DND-41 (cell line): ENCODE results near the gene SYNE3.

Source experiments
- ATAC-seq: fragments of 200-7000 bp; cut with Tn5 transposase; 3 replicates; pipeline ENCODE4 v1.9.1; 2021; ENCODE audit warnings: low read depth; ENCODE audit not compliant: insufficient read depth
- DNase-seq: peaks from one replicate; pipeline ENCODE4 v3.0.0-alpha.2; 2020
- H2AFZ ChIP-seq: 2 replicates; pipeline ENCODE4 v1.6.0; 2012; ENCODE audit warnings: low read depth, low read length
- H3K27ac ChIP-seq: 2 replicates; pipeline ENCODE4 v1.5.1; 2012; ENCODE audit warnings: low read length, inconsistent platforms
- H3K27me3 ChIP-seq: fragments of 200-600 bp; sonication (generic); 2 replicates; pipeline ENCODE4 v1.6.0; 2012; ENCODE audit warnings: low read length, mild to moderate bottlenecking, inconsistent platforms; ENCODE audit not compliant: insufficient read depth, poor library complexity
- H3K36me3 ChIP-seq: 2 replicates; pipeline ENCODE4 v1.5.1; 2012; ENCODE audit warnings: low read length, inconsistent platforms; ENCODE audit not compliant: insufficient read depth
- H3K4me1 ChIP-seq: 2 replicates; pipeline ENCODE4 v1.5.1; 2012; ENCODE audit warnings: mild to moderate bottlenecking, low read length; ENCODE audit not compliant: insufficient read depth
- H3K4me2 ChIP-seq: 2 replicates; pipeline ENCODE4 v1.6.0; 2012; ENCODE audit warnings: mild to moderate bottlenecking, moderate library complexity, low read length, inconsistent platforms; ENCODE audit not compliant: insufficient read depth
- H3K4me3 ChIP-seq, 2 experiments: fragments of 200-600 bp in 1 of 2; shearing (Covaris generic) in 1 of 2; 2 replicates each; pipeline ENCODE4 v1.5.1; 2012 to 2016; ENCODE audit warnings: inconsistent platforms in 2 of 2, low read length in 2 of 2, mild to moderate bottlenecking in 2 of 2, low read depth in 1 of 2, moderate library complexity in 1 of 2
- H3K79me2 ChIP-seq: 2 replicates; pipeline ENCODE4 v1.6.0; 2012; ENCODE audit warnings: low read length, inconsistent platforms; ENCODE audit not compliant: insufficient read depth
- H3K9ac ChIP-seq: 2 replicates; pipeline ENCODE4 v1.6.0; 2012; ENCODE audit warnings: low read depth, mild to moderate bottlenecking, inconsistent platforms, low read length, moderate library complexity
- H3K9me3 ChIP-seq: 2 replicates; pipeline ENCODE4 v1.5.1; 2012; ENCODE audit warnings: low read length, moderate library complexity, mild to moderate bottlenecking, inconsistent platforms; ENCODE audit not compliant: insufficient read depth, severe bottlenecking
- H4K20me1 ChIP-seq: 2 replicates; pipeline ENCODE4 v1.6.0; 2012; ENCODE audit warnings: low read length; ENCODE audit not compliant: insufficient read depth
- EZH2 ChIP-seq: IDR thresholded peaks from 3 replicates; pipeline ENCODE4 v1.6.1; 2012; ENCODE audit warnings: borderline replicate concordance, low read depth, mild to moderate bottlenecking, moderate library complexity, low read length, inconsistent platforms; ENCODE audit not compliant: severe bottlenecking
- TF ChIP-seq, protein P1 (sequence below): IDR thresholded peaks from 2 replicates; pipeline ENCODE4 v1.5.1; 2012; ENCODE audit warnings: borderline replicate concordance, low read length, moderate library complexity, mild to moderate bottlenecking; ENCODE audit not compliant: poor library complexity, severe bottlenecking; ENCODE audit errors: extremely low read depth

The SYNE3 gene

DNA sequence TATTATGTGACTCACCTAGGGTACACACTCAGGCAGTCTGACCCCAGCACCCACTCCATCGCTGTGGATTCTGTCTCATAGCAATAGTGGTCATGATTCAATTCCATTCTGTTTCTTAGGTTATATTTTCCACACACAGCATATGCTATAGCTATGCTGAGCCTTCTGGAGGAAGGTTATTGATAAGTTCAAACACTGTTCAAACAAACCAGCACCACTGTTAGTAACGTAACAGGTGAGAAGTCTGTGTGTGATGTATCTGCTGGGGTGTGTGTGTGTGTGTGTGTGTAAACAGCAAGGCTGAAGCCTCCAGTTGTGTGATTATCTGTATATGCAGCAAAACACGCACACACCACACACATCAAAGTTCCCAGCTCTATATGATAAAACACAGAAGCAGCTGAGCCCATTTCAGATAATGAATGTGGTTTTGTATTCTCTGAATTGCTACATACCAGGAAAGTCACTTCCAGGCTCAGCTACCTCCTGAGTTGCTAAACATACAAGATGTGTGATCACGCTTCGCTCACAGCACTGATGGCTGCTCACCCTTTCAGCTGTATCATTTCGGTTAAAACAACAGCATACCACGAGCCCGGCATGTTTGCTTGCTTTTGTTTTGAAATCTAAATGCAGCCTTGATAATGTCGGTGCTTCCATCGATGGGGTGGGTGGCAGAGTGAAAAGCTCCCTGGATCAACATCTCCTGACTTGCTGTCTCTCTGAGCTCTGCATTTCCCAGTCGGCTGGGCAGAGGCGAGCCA, 6.8 kb upstream of the SYNE3 start:
- DNase-seq (peak; percentile 49), ATAC-seq (peak; percentile 50)
- Histone ChIP-seq H3K27ac (peak overlapping the region; percentile 68), H3K4me1 (peaks cover 36% of the 10 kb centered on the region), H3K27me3 (no peaks in the 10 kb centered on the region), H3K9me3 (no peaks in the 10 kb centered on the region), H3K4me2 (peak overlapping the region; percentile 40; the same call in 1 of the 2 replicates), H3K9ac (peak overlapping the region; percentile 25), H2AFZ (peak overlapping the region; percentile 31; the same call in 1 of the 2 replicates), H3K36me3 (no peaks in the 10 kb centered on the region), H3K4me3 (peak overlapping the region in 1 of 2 experiments; percentile 26; a peak in 1 of 4 replicates), H4K20me1 (peaks cover 4% of the 10 kb centered on the region; the same call in 1 of the 2 replicates), H3K79me2 (no peaks in the 10 kb centered on the region)
- no peak for TF ChIP-seq EZH2

DNA sequence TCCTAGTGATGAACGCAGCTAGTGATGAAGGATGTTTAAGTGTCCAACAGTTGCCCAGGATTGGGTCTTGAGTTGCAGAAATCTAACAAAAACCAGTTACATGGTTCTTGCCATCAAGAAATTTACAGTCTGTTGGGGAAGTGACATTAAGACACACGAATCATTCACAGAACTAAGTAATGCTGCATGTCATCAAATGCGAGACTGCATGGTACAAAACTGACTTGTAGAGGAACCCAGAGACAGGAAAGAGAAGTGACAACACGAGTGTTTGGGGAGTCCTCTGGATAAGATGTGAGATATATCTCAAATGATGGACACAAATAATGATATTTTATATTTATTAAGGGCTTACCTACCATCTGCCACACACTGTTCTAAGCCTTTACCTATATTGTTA, 6.1 kb upstream of the SYNE3 start:
- Histone ChIP-seq H4K20me1 (peaks cover 4% of the 10 kb centered on the region; the same call in 1 of the 2 replicates), H3K4me1 (peaks cover 36% of the 10 kb centered on the region), H3K4me3 (no peak overlapping the region), H3K79me2 (no peaks in the 10 kb centered on the region), H2AFZ (no peak overlapping the region), H3K27me3 (no peaks in the 10 kb centered on the region), H3K4me2 (no peak overlapping the region), H3K9me3 (no peaks in the 10 kb centered on the region), H3K36me3 (no peaks in the 10 kb centered on the region), H3K9ac (no peak overlapping the region), H3K27ac (no peak overlapping the region)
- no peak for ATAC-seq
- TF ChIP-seq, protein P1, sequence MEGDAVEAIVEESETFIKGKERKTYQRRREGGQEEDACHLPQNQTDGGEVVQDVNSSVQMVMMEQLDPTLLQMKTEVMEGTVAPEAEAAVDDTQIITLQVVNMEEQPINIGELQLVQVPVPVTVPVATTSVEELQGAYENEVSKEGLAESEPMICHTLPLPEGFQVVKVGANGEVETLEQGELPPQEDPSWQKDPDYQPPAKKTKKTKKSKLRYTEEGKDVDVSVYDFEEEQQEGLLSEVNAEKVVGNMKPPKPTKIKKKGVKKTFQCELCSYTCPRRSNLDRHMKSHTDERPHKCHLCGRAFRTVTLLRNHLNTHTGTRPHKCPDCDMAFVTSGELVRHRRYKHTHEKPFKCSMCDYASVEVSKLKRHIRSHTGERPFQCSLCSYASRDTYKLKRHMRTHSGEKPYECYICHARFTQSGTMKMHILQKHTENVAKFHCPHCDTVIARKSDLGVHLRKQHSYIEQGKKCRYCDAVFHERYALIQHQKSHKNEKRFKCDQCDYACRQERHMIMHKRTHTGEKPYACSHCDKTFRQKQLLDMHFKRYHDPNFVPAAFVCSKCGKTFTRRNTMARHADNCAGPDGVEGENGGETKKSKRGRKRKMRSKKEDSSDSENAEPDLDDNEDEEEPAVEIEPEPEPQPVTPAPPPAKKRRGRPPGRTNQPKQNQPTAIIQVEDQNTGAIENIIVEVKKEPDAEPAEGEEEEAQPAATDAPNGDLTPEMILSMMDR = no peak
- no peak for TF ChIP-seq EZH2
- DNase-seq = no peak

DNA sequence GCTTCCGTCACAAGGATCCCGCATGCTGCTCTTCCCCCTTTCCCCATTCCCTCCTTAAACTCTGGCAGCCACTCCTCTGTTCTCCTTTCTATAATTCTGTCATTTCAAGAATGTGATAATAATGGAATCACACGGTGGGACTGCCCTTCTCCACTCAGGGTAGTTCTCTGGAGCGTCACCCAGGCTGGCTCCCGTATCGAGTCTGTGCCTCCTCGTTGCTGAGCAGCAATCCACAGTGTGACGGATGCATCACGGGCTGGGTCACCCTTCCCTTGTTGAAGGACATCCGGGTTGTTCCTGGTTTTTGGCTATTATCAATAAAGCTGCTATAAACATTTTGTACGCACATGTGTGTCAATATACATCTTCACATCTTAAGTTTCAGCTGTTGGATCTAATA, 5.7 kb upstream of the SYNE3 start:
- Histone ChIP-seq H3K27me3 (no peaks in the 10 kb centered on the region), H3K4me1 (peaks cover 36% of the 10 kb centered on the region), H3K9ac (no peak overlapping the region), H3K36me3 (no peaks in the 10 kb centered on the region), H2AFZ (no peak overlapping the region), H3K4me2 (no peak overlapping the region), H3K27ac (no peak overlapping the region), H3K4me3 (no peak overlapping the region), H3K79me2 (no peaks in the 10 kb centered on the region), H3K9me3 (no peaks in the 10 kb centered on the region), H4K20me1 (peaks cover 4% of the 10 kb centered on the region; the same call in 1 of the 2 replicates)
- ATAC-seq (no peak), DNase-seq (no peak)
- TF ChIP-seq, protein P1 = no peak
- TF ChIP-seq EZH2 = no peak

DNA sequence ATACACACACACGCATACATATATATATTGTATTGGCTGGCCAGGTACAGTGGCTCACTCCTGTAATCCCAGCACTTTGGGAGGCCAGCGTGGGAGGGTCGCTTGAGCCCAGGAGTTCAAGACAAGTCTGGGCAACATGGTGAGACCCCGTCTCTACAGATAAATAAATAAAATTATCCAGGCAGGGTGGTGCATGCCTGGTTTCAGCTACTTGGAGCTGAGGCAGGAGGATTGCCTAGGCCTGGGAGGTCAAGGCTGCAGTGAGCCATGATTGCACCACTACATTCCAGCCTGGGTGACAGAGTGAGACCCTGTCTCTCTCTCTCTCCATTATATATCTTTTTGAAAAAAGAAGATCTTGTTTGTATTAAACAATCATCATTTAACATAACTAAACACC, 4.6 kb upstream of the SYNE3 start:
- DNase-seq (no peak), ATAC-seq (no peak)
- Histone ChIP-seq H3K4me1 (peaks cover 36% of the 10 kb centered on the region), H2AFZ (no peak overlapping the region), H3K36me3 (no peaks in the 10 kb centered on the region), H3K9ac (no peak overlapping the region), H3K27me3 (peaks cover under 1% of the 10 kb centered on the region), H3K27ac (no peak overlapping the region), H3K4me2 (no peak overlapping the region), H3K9me3 (no peaks in the 10 kb centered on the region), H3K79me2 (no peaks in the 10 kb centered on the region), H3K4me3 (no peak overlapping the region), H4K20me1 (peaks cover 2% of the 10 kb centered on the region; the same call in 1 of the 2 replicates)
- TF ChIP-seq, protein P1 = no peak
- TF ChIP-seq EZH2 = no peak
